Lung (tissue), 12 donors: ENCODE results near the gene COQ9. TPM values are rescaled to one million over a fixed set of nuclear protein-coding genes. Genes with fewer than 3 reads are reported as not detected.
A peak's percentile ranks its signal among the peaks of the same experiment; 100 is the strongest.

Source experiments
- ATAC-seq: fragments of 200-7000 bp; cut with Tn5 transposase; one replicate; pipeline ENCODE4 v1.9.1; 2020; ENCODE audit warnings: moderate number of reproducible peaks; ENCODE audit not compliant: insufficient read depth, low FRiP score
- DNase-seq, 3 donors: peaks; one replicate each; pipeline ENCODE4 v3.0.0-alpha.2; 2013 to 2017
- H3K27ac ChIP-seq, 2 donors: one replicate each; pipeline ENCODE4 v1.5.1; 2013; ENCODE audit warnings: mild to moderate bottlenecking in 2 of 2, moderate library complexity in 2 of 2, control low read depth in 1 of 2, inconsistent platforms in 1 of 2, low read depth in 1 of 2, low read length in 1 of 2
- H3K27me3 ChIP-seq, 3 donors: one replicate each; pipeline ENCODE4 v1.5.1; 2013; ENCODE audit warnings: low read length in 2 of 3; ENCODE audit not compliant: control insufficient read depth in 3 of 3, insufficient read depth in 3 of 3
- H3K36me3 ChIP-seq, 4 donors: one replicate each; pipeline ENCODE4 v1.5.1; 2013; ENCODE audit warnings: low read length in 4 of 4, mild to moderate bottlenecking in 1 of 4, moderate library complexity in 1 of 4; ENCODE audit not compliant: control insufficient read depth in 4 of 4, insufficient read depth in 4 of 4
- H3K4me1 ChIP-seq, 5 donors: one replicate each; pipeline ENCODE4 v1.5.1; 2013; ENCODE audit warnings: low read length in 5 of 5, mild to moderate bottlenecking in 2 of 5, moderate library complexity in 1 of 5; ENCODE audit not compliant: control insufficient read depth in 5 of 5, insufficient read depth in 5 of 5
- H3K4me3 ChIP-seq: one replicate; pipeline ENCODE4 v1.5.1; 2013; ENCODE audit warnings: mild to moderate bottlenecking, control low read depth, moderate library complexity
- H3K9ac ChIP-seq, 2 donors: one replicate each; pipeline ENCODE4 v1.5.1; 2013; ENCODE audit warnings: low read length in 2 of 2, control low read depth in 1 of 2; ENCODE audit not compliant: insufficient read depth in 1 of 2
- H3K9me3 ChIP-seq, 4 donors: one replicate each; pipeline ENCODE4 v1.5.1; 2013; ENCODE audit warnings: low read length in 3 of 4, mild to moderate bottlenecking in 1 of 4, moderate library complexity in 1 of 4; ENCODE audit not compliant: control insufficient read depth in 4 of 4, insufficient read depth in 3 of 4
- WGBS, 2 donors: extraction: QIAGEN DNeasy Blood & Tissue Kit; methylation state at CpG; one replicate each; pipeline ENCODE4 v1.1.7; 2013; 5-methylcytosine and 5-hydroxymethylcytosine counted together
- polyA plus RNA-seq, 2 donors: library from polyadenylated mRNA; stranded (reverse); fragments of 200-250 nt; gene quantifications; one replicate each; pipeline ENCODE4 v1.2.1, GENCODE V29; 2013
- total RNA-seq, 2 donors: library from RNA; depleted of rRNA in 1 of 2; stranded (reverse); fragments of >200 nt in 1 of 2; gene quantifications; one replicate each; pipeline ENCODE4 v1.2.1, GENCODE V29; 2014 to 2021
- TF ChIP-seq, protein P1 (sequence below): IDR thresholded peaks from 2 replicates; pipeline ENCODE4 v1.5.1; 2012; ENCODE audit warnings: mild to moderate bottlenecking; ENCODE audit errors: control extremely low read depth, extremely low read depth
- donor health status: control.
- donor health status: control.
- donor health status: Bipolar disorder and iron deficiency.
- donor health status: healthy.
- donor health status: DM: yes; HTN: yes; CAD: no.

COQ9 gene
- total and polyA plus RNA-seq, 4 donors = 42.2 to 59.5 (median 46.8) TPM

DNA sequence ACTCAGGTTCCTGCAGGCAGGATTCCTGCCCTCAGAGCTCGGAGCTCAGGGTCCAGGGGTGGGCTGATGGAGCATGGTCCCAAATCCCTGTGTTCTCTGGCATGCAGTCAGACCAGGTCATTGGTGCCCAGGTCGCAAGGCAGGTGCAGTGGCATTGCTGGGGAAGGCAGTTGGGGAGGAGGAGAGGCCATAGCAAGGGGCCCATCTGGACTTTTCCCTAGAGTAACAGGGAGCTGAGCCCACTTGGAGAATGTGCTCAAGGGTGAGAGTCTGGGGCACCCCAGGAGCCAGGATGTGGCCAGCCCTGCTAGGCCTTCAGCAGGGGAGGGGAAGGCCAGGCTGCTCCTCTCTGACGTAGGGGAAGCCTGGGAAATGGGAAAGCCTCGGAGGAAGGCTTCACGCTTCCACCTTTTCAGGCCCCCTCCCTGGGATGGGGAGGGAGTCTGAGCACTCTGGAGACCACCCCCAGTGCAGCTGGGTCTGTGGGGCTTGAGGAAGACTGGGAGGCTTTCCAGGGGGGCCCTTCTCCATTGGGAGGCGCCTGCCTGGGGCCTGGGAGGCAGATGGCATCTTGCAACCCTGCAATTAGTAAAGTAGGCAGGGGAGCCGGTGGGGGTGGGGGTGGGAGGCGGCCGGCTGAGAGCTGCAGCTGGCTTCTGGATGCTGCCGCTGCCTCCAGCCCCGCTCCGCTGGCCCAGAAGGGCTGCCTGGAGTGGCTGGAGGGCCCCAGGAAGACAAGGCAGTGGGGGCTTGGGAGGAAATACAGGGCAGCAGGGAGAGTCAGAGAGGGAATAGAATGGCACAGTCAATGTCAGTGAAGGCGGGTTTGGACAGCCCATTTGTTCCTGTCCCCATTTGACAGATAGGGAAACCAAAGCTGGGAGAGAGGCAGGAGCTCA, 60.1 kb downstream of the COQ9 start:
- no peaks in the 10 kb centered on the region for H3K36me3 ChIP-seq
- peaks cover 0 to 31% (median 4%) of the 10 kb centered on the region in 5 donors for H3K4me1 ChIP-seq
- TF ChIP-seq, protein P1, sequence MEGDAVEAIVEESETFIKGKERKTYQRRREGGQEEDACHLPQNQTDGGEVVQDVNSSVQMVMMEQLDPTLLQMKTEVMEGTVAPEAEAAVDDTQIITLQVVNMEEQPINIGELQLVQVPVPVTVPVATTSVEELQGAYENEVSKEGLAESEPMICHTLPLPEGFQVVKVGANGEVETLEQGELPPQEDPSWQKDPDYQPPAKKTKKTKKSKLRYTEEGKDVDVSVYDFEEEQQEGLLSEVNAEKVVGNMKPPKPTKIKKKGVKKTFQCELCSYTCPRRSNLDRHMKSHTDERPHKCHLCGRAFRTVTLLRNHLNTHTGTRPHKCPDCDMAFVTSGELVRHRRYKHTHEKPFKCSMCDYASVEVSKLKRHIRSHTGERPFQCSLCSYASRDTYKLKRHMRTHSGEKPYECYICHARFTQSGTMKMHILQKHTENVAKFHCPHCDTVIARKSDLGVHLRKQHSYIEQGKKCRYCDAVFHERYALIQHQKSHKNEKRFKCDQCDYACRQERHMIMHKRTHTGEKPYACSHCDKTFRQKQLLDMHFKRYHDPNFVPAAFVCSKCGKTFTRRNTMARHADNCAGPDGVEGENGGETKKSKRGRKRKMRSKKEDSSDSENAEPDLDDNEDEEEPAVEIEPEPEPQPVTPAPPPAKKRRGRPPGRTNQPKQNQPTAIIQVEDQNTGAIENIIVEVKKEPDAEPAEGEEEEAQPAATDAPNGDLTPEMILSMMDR = no peak
- no peak overlapping the region for H3K27ac ChIP-seq
- WGBS, 2 donors = 72 to 81% methylated on average over 13 of the region's 13 CpGs
- H3K9me3 ChIP-seq = no peaks in the 10 kb centered on the region
- DNase-seq = peak; percentile 21 to 38 (median 36)
- H3K9ac ChIP-seq = peak overlapping the region in 1 of 2 donors; percentile 37
- no peak for ATAC-seq
- H3K27me3 ChIP-seq = no peaks in the 10 kb centered on the region
- no peak overlapping the region for H3K4me3 ChIP-seq

DNA sequence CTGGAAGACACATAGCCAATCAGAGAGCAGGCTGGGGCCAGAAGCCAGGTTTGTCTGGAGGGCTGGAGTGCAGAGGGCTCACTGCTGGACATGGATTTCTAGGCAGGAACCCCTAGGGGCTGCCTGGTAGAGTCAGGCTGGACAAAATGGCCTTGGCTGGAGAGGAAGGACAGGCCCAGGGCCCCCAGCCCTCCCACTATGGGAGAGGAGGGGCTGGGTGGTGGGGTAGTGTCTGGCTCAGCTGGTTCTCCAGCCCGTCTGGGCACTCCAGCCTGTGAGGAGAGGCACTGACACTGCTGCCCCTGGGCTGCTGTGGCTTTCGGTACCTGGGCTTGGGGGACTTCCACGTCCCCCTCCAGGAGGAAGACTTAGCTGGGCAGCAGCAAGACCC, 60.8 kb downstream of the COQ9 start:
- peaks cover 0 to 29% (median 4%) of the 10 kb centered on the region in 5 donors for H3K4me1 ChIP-seq
- no peak overlapping the region for H3K9ac ChIP-seq
- H3K9me3 ChIP-seq = no peaks in the 10 kb centered on the region
- no peak overlapping the region for H3K27ac ChIP-seq
- H3K27me3 ChIP-seq = no peaks in the 10 kb centered on the region
- 75 to 86% methylated on average over 3 of the region's 3 CpGs for WGBS, 2 donors
- H3K4me3 ChIP-seq = no peak overlapping the region
- peaks cover 0 to 5% (median 1%) of the 10 kb centered on the region in 4 donors for H3K36me3 ChIP-seq
- DNase-seq = no peak
- ATAC-seq = no peak
- TF ChIP-seq, protein P1 = no peak

DNA sequence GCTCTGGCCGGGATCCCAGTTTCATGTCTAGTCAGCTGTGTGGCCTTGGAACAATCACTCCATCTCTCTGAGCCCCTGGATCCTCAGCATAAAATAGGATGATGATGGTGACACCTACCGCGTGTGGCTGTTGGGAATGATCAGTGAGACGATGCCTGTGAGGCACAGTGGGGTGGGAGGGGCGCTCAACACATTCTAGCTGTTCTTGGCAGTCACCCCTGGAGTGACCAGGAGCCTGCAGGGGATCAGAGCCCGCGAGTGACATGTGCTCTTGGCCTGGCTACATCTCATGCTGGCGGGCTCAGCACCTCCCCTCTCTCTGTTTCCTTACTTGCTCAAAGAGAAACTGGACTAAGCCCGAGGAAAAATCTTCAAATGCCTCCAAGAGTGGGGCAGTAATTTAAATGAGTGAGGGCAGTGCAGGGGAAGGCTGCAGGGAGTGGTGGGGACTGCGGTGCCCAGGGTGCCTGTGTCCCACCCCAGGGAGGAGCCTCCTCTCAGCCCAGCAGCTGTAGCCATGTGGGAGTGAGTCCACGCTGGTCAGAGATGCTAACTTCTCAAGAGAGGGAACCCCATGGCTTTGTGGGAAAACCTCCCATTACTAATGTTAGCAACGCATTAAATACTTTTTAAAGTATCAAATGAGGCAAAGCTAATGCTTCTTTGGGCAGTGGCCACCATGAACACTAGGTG, 62.1 kb downstream of the COQ9 start:
- Histone ChIP-seq H3K4me3 (no peak overlapping the region), H3K9me3 (no peaks in the 10 kb centered on the region), H3K27me3 (no peaks in the 10 kb centered on the region), H3K36me3 (peaks cover 0 to 6% (median 3%) of the 10 kb centered on the region in 4 donors), H3K4me1 (peaks cover 0 to 28% (median 0%) of the 10 kb centered on the region in 5 donors), H3K27ac (no peak overlapping the region), H3K9ac (no peak overlapping the region)
- ATAC-seq (no peak), DNase-seq (no peak)
- 83 to 89% methylated on average over 12 of the region's 12 CpGs for WGBS, 2 donors
- TF ChIP-seq, protein P1 = no peak
